ENCODE results near the gene CAPRIN1.

CAPRIN1 gene

DNA sequence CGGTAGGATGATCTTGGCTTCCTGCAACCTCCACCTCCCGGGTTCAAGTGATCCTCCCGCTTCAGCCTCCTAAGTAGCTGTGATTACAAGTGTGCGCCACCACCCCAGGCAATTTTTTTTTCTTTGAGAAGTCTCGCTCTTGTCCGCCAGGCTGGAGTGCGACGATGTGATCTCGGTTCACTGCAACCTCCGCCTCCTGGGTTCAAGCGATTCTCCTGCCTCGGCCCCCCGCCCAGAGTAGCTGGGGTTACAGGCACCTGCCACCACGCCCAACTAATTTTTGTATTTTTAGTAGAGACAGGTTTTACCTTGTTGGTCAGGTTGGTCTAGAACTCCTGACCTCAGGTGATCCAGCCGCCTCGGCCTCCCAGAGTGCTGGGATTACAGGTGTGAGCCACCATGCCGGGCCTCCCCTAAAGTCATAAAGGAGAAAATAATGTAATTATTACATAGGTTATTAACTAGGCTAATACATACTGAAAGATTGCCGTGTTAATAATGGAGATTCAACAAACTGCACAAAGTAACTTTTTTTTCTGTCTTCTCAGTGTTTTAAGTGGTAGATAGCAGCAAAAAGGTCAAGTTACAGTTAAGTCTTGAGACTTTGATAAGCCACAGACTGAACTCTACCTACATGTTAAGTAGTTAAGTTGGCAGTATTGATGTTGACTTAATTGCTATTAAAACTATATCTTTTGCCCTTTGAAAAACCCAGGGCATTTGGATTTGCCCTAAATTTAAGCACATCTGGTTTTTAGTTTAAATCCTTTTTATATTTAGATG, 3.9 kb downstream of the CAPRIN1 start:
- H3K4me1 ChIP-seq, result peaks cover 9% of the 10 kb centered on the region
- H3K9ac ChIP-seq, result no peak overlapping the region
- no peak overlapping the region for H3K4me3 ChIP-seq (ENCODE audit: low read depth, low read length)

DNA sequence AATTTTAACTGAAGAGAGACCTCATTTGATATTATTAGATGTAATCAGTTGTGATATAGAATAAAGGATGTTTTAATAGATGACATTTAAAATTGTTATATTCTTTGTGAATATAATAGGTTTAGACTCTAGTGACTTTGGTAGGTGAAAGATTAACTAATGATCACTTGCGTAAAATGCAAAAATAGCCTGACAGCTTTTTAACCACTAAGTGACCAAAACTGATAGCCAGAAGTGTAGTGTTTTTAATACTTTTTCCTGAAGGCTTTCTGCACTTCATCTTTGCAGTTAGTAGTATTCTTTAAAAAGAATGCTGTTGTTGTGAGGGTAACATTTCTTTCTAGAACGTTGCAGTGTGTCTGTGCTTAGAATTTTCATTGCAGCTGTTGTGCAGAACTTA, 5.1 kb downstream of the CAPRIN1 start:
- H3K27me3 ChIP-seq (ENCODE audit: control insufficient read depth, insufficient read depth, low read length), result no peaks in the 10 kb centered on the region
- H3K27ac ChIP-seq, result no peak overlapping the region
- no peaks in the 10 kb centered on the region for H3K36me3 ChIP-seq (ENCODE audit: control insufficient read depth, insufficient read depth, low read length)
- H3K4me2 ChIP-seq (ENCODE audit: low read length), result no peak overlapping the region
- no peak overlapping the region for H2AFZ ChIP-seq
- H3K9ac ChIP-seq, result no peak overlapping the region
- H3K9me3 ChIP-seq (ENCODE audit: control insufficient read depth, low read length), result no peaks in the 10 kb centered on the region
- H3K4me1 ChIP-seq, result peaks cover 9% of the 10 kb centered on the region
- TF ChIP-seq, protein P1, sequence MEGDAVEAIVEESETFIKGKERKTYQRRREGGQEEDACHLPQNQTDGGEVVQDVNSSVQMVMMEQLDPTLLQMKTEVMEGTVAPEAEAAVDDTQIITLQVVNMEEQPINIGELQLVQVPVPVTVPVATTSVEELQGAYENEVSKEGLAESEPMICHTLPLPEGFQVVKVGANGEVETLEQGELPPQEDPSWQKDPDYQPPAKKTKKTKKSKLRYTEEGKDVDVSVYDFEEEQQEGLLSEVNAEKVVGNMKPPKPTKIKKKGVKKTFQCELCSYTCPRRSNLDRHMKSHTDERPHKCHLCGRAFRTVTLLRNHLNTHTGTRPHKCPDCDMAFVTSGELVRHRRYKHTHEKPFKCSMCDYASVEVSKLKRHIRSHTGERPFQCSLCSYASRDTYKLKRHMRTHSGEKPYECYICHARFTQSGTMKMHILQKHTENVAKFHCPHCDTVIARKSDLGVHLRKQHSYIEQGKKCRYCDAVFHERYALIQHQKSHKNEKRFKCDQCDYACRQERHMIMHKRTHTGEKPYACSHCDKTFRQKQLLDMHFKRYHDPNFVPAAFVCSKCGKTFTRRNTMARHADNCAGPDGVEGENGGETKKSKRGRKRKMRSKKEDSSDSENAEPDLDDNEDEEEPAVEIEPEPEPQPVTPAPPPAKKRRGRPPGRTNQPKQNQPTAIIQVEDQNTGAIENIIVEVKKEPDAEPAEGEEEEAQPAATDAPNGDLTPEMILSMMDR (IDR thresholded peaks at IDR 0.05), result no peak
- peaks cover 37% of the 10 kb centered on the region for H3K79me2 ChIP-seq
- H3K4me3 ChIP-seq (ENCODE audit: low read depth, low read length), result no peak overlapping the region

More for the DNA sequence above, 3.9 kb downstream of the CAPRIN1 start:
- no peak overlapping the region for H3K4me2 ChIP-seq (ENCODE audit: low read length)
- H3K27me3 ChIP-seq (ENCODE audit: control insufficient read depth, insufficient read depth, low read length), result no peaks in the 10 kb centered on the region
- no peaks in the 10 kb centered on the region for H3K36me3 ChIP-seq (ENCODE audit: control insufficient read depth, insufficient read depth, low read length)
- no peak overlapping the region for H2AFZ ChIP-seq
- TF ChIP-seq, protein P1 (IDR thresholded peaks at IDR 0.05), result no peak
- no peak overlapping the region for H3K27ac ChIP-seq
- no peaks in the 10 kb centered on the region for H3K9me3 ChIP-seq (ENCODE audit: control insufficient read depth, low read length)
- H3K79me2 ChIP-seq, result peaks cover 32% of the 10 kb centered on the region

DNA sequence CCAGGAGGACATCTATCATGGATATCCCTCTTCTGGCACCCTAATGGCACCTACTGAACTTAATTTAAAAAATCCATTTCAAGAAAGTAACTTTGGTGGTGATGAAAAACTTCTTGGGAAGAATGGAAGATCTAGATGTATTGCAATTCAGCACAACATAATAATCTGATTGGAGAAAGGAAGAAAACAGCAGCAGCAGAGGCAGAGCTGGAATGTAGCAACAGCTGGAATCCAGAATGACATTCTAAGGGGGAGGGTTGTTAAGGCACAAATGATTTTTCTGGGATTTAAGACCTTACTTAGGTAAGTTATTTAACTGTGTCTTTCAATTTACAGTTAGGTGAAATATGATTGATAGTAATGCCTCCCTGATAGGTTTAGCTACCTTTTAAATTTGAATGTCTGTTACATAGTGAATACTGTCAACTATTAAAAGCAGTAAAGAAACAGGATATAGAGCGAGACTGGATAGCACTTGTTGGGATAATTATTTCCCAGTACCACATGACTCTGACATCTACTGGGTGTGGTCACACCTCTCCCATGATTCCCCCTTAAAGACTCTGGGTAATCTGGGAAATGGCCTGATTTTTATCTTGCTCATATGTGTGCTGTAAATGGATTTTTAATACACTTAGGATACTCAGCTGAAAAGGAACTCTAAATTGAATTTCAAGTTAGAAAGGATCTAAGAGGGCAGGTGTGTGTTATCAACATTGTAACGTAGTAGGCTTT, 11.7 kb downstream of the CAPRIN1 start:
- no peak overlapping the region for H3K27ac ChIP-seq
- H3K79me2 ChIP-seq, result peaks cover 39% of the 10 kb centered on the region
- no peak overlapping the region for H3K9ac ChIP-seq
- H3K4me3 ChIP-seq (ENCODE audit: low read depth, low read length), result no peak overlapping the region
- no peak overlapping the region for H2AFZ ChIP-seq
- no peak overlapping the region for H3K4me2 ChIP-seq (ENCODE audit: low read length)
- H3K36me3 ChIP-seq (ENCODE audit: control insufficient read depth, insufficient read depth, low read length), result no peaks in the 10 kb centered on the region
- no peaks in the 10 kb centered on the region for H3K27me3 ChIP-seq (ENCODE audit: control insufficient read depth, insufficient read depth, low read length)
- peaks cover 5% of the 10 kb centered on the region for H3K4me1 ChIP-seq
- TF ChIP-seq, protein P1 (IDR thresholded peaks at IDR 0.05), result no peak
- no peaks in the 10 kb centered on the region for H3K9me3 ChIP-seq (ENCODE audit: control insufficient read depth, low read length)

DNA sequence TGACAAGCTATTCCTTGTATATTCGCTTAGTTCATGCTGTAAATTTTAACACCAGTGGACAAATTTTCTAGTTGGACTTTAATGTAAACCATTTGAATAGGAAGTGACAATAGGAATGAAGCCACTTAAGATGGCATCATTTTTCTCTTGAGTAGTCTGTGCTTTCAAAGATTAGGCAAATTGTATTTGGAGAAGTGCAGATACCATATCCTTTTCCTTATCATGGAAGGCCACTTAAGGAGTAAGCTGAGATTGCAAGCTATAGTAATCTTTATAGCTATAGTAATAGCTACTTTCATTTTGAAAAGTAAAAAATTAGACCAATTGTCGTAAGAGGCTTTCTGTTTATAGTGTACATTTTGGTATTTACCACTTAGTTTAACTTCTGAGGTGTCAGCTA, 12.8 kb downstream of the CAPRIN1 start:
- Histone ChIP-seq H3K27me3 (ENCODE audit: control insufficient read depth, insufficient read depth, low read length) (no peaks in the 10 kb centered on the region), H3K9me3 (ENCODE audit: control insufficient read depth, low read length) (no peaks in the 10 kb centered on the region), H3K79me2 (peaks cover 33% of the 10 kb centered on the region), H3K4me2 (ENCODE audit: low read length) (no peak overlapping the region), H3K36me3 (ENCODE audit: control insufficient read depth, insufficient read depth, low read length) (no peaks in the 10 kb centered on the region), H3K4me1 (peaks cover 5% of the 10 kb centered on the region), H3K9ac (no peak overlapping the region), H2AFZ (no peak overlapping the region), H3K4me3 (ENCODE audit: low read depth, low read length) (no peak overlapping the region), H3K27ac (no peak overlapping the region)
- TF ChIP-seq, protein P1 (IDR thresholded peaks at IDR 0.05), result no peak
